ENCODE data around the gene CDH5. TPM values are rescaled to one million over a fixed set of nuclear protein-coding genes. Genes with fewer than 3 reads are reported as not detected.

Gene CDH5
- total and polyA plus RNA-seq, 9 donors, result 50.9 to 100 (median 88.7) TPM

- peaks cover 21% of the 10 kb centered on the region for H3K27me3 ChIP-seq (ENCODE audit: control insufficient read depth, insufficient read depth, low read length)
- 89% methylated on average over 2 of the region's 2 CpGs for WGBS (ENCODE audit: insufficient coverage)
These were observed 14.2 kb upstream of the CDH5 start for GRCh38 chr16:66352304-66352703.

GRCh38 chr16:66353055-66353454 is 13.4 kb upstream of the CDH5 start:
- WGBS (ENCODE audit: insufficient coverage), result no CpG with 5 or more reads among the region's 5 CpGs
- Histone ChIP-seq H3K9me3 (replicated peaks; ENCODE audit: control insufficient read depth, low read depth, low read length) (peaks cover 3% of the 10 kb centered on the region), H3K4me3 (ENCODE audit: low read length) (no peak overlapping the region), H3K4me1 (ENCODE audit: control insufficient read depth, insufficient read depth, low read length) (peaks cover 14% of the 10 kb centered on the region), H3K27me3 (ENCODE audit: control insufficient read depth, insufficient read depth, low read length) (peaks cover 19% of the 10 kb centered on the region), H3K36me3 (ENCODE audit: control insufficient read depth, insufficient read depth, low read length) (no peaks in the 10 kb centered on the region), H3K27ac (ENCODE audit: low read length) (no peak overlapping the region)
- DNase-seq, result no peak

More at GRCh38 chr16:66352304-66352703, 14.2 kb upstream of the CDH5 start:
- Histone ChIP-seq H3K4me1 (ENCODE audit: control insufficient read depth, insufficient read depth, low read length) (peaks cover 10% of the 10 kb centered on the region), H3K36me3 (ENCODE audit: control insufficient read depth, insufficient read depth, low read length) (no peaks in the 10 kb centered on the region), H3K4me3 (ENCODE audit: low read length) (no peak overlapping the region), H3K27ac (ENCODE audit: low read length) (no peak overlapping the region), H3K9me3 (replicated peaks; ENCODE audit: control insufficient read depth, low read depth, low read length) (peaks cover 3% of the 10 kb centered on the region)
- no peak for DNase-seq

GRCh38 chr16:66354034-66354909 is 12.2 kb upstream of the CDH5 start:
- H3K9me3 ChIP-seq (replicated peaks; ENCODE audit: control insufficient read depth, low read depth, low read length), result peaks cover 3% of the 10 kb centered on the region
- H3K27me3 ChIP-seq (ENCODE audit: control insufficient read depth, insufficient read depth, low read length), result peaks cover 16% of the 10 kb centered on the region
- no peak overlapping the region for H3K27ac ChIP-seq (ENCODE audit: low read length)
- peaks cover 20% of the 10 kb centered on the region for H3K4me1 ChIP-seq (ENCODE audit: control insufficient read depth, insufficient read depth, low read length)
- H3K4me3 ChIP-seq (ENCODE audit: low read length), result no peak overlapping the region
- 23% methylated on average over 4 of the region's 11 CpGs for WGBS (ENCODE audit: insufficient coverage)
- H3K36me3 ChIP-seq (ENCODE audit: control insufficient read depth, insufficient read depth, low read length), result no peaks in the 10 kb centered on the region
- peak; percentile 52 for DNase-seq

GRCh38 chr16:66355526-66355925 is 11.0 kb upstream of the CDH5 start:
- WGBS (ENCODE audit: insufficient coverage), result 69% methylated on average over 5 of the region's 8 CpGs
- Histone ChIP-seq H3K27ac (ENCODE audit: low read length) (no peak overlapping the region), H3K4me1 (ENCODE audit: control insufficient read depth, insufficient read depth, low read length) (peaks cover 29% of the 10 kb centered on the region), H3K9me3 (replicated peaks; ENCODE audit: control insufficient read depth, low read depth, low read length) (peaks cover 3% of the 10 kb centered on the region), H3K27me3 (ENCODE audit: control insufficient read depth, insufficient read depth, low read length) (peaks cover 14% of the 10 kb centered on the region), H3K4me3 (ENCODE audit: low read length) (no peak overlapping the region), H3K36me3 (ENCODE audit: control insufficient read depth, insufficient read depth, low read length) (no peaks in the 10 kb centered on the region)
- DNase-seq, result no peak

GRCh38 chr16:66357523-66357928 is 9.0 kb upstream of the CDH5 start:
- peaks cover 10% of the 10 kb centered on the region for H3K27me3 ChIP-seq (ENCODE audit: control insufficient read depth, insufficient read depth, low read length)
- DNase-seq, result peak; percentile 95
- H3K9me3 ChIP-seq (replicated peaks; ENCODE audit: control insufficient read depth, low read depth, low read length), result no peaks in the 10 kb centered on the region
- H3K27ac ChIP-seq (ENCODE audit: low read length), result peak overlapping the region; percentile 59
- no peak overlapping the region for H3K4me3 ChIP-seq (ENCODE audit: low read length)
- H3K4me1 ChIP-seq (ENCODE audit: control insufficient read depth, insufficient read depth, low read length), result peaks cover 37% of the 10 kb centered on the region
- 0% methylated on average over 2 of the region's 5 CpGs for WGBS (ENCODE audit: insufficient coverage)
- no peaks in the 10 kb centered on the region for H3K36me3 ChIP-seq (ENCODE audit: control insufficient read depth, insufficient read depth, low read length)

- peak overlapping the region; percentile 51 for H3K27ac ChIP-seq (ENCODE audit: low read length)
- H3K4me3 ChIP-seq (ENCODE audit: low read length), result no peak overlapping the region
- WGBS (ENCODE audit: insufficient coverage), result 75% methylated on average over 1 of the region's 1 CpG
- peaks cover 37% of the 10 kb centered on the region for H3K4me1 ChIP-seq (ENCODE audit: control insufficient read depth, insufficient read depth, low read length)
- no peaks in the 10 kb centered on the region for H3K9me3 ChIP-seq (replicated peaks; ENCODE audit: control insufficient read depth, low read depth, low read length)
- no peak for DNase-seq
- no peaks in the 10 kb centered on the region for H3K36me3 ChIP-seq (ENCODE audit: control insufficient read depth, insufficient read depth, low read length)
- peaks cover 15% of the 10 kb centered on the region for H3K27me3 ChIP-seq (ENCODE audit: control insufficient read depth, insufficient read depth, low read length)
These were observed 8.3 kb upstream of the CDH5 start for GRCh38 chr16:66358231-66358630.

GRCh38 chr16:66359012-66359411 is 7.5 kb upstream of the CDH5 start:
- WGBS (ENCODE audit: insufficient coverage), result 82% methylated on average over 5 of the region's 10 CpGs

GRCh38 chr16:66359811-66360608 is 6.5 kb upstream of the CDH5 start:
- DNase-seq, result peak; percentile 58
- Histone ChIP-seq H3K9me3 (replicated peaks; ENCODE audit: control insufficient read depth, low read depth, low read length) (no peaks in the 10 kb centered on the region), H3K27ac (ENCODE audit: low read length) (peak overlapping the region; percentile 74), H3K27me3 (ENCODE audit: control insufficient read depth, insufficient read depth, low read length) (peaks cover 22% of the 10 kb centered on the region), H3K4me3 (ENCODE audit: low read length) (no peak overlapping the region), H3K4me1 (ENCODE audit: control insufficient read depth, insufficient read depth, low read length) (peaks cover 44% of the 10 kb centered on the region), H3K36me3 (ENCODE audit: control insufficient read depth, insufficient read depth, low read length) (no peaks in the 10 kb centered on the region)
- 73% methylated on average over 10 of the region's 12 CpGs for WGBS (ENCODE audit: insufficient coverage)

More at GRCh38 chr16:66359012-66359411, 7.5 kb upstream of the CDH5 start:
- Histone ChIP-seq H3K4me1 (ENCODE audit: control insufficient read depth, insufficient read depth, low read length) (peaks cover 38% of the 10 kb centered on the region), H3K36me3 (ENCODE audit: control insufficient read depth, insufficient read depth, low read length) (no peaks in the 10 kb centered on the region), H3K9me3 (replicated peaks; ENCODE audit: control insufficient read depth, low read depth, low read length) (no peaks in the 10 kb centered on the region), H3K27me3 (ENCODE audit: control insufficient read depth, insufficient read depth, low read length) (peaks cover 22% of the 10 kb centered on the region), H3K27ac (ENCODE audit: low read length) (peak overlapping the region; percentile 74), H3K4me3 (ENCODE audit: low read length) (no peak overlapping the region)
- DNase-seq, result no peak

- 26% methylated on average over 11 of the region's 12 CpGs for WGBS (ENCODE audit: insufficient coverage)
- H3K36me3 ChIP-seq (ENCODE audit: control insufficient read depth, insufficient read depth, low read length), result no peaks in the 10 kb centered on the region
- H3K9me3 ChIP-seq (replicated peaks; ENCODE audit: control insufficient read depth, low read depth, low read length), result no peaks in the 10 kb centered on the region
- H3K27me3 ChIP-seq (ENCODE audit: control insufficient read depth, insufficient read depth, low read length), result peaks cover 24% of the 10 kb centered on the region
- peak overlapping the region; percentile 83 for H3K27ac ChIP-seq (ENCODE audit: low read length)
- no peak overlapping the region for H3K4me3 ChIP-seq (ENCODE audit: low read length)
- peak; percentile 68 for DNase-seq
- H3K4me1 ChIP-seq (ENCODE audit: control insufficient read depth, insufficient read depth, low read length), result peaks cover 52% of the 10 kb centered on the region
These were observed 5.7 kb upstream of the CDH5 start for GRCh38 chr16:66360624-66361324.
